H1 (cell line): ENCODE data around the gene MPPED1. TPM values are rescaled to one million over a fixed set of nuclear protein-coding genes. Genes with fewer than 3 reads are reported as not detected.

Experiments
- CTCF ChIA-PET: fragments of 300-600 bp; sonication (Branson Sonifier 250); formaldehyde crosslinking; loops from one replicate; lab custom pipeline; 2021; ENCODE audit not compliant: partially characterized antibody; lab: Charles Lee
- POLR2A ChIA-PET: fragments of 300-600 bp; sonication (Branson Sonifier 250); formaldehyde crosslinking; loops from one replicate; lab custom pipeline; 2021; ENCODE audit warnings: inconsistent platforms; ENCODE audit not compliant: partially characterized antibody; lab: Charles Lee
- DNase-seq, 2 experiments: peaks; one replicate each; pipeline versions ENCODE4 v3.0.0 to v3.0.0-alpha.2; 2010 to 2022; ENCODE audit warnings: low spot score in 2 of 2, low read depth in 1 of 2, mixed read lengths in 1 of 2
- FAIRE-seq: peaks from 2 replicates; lab custom pipeline; 2011; peaks lifted over from hg19 to GRCh38; lab: Jason Lieb, UNC
- H2AFZ ChIP-seq: 2 replicates; pipeline ENCODE4 v1.8.1; 2012; ENCODE audit warnings: low read length, inconsistent platforms
- H2AK5ac ChIP-seq: 2 replicates; pipeline ENCODE4 v1.6.1; 2013; ENCODE audit warnings: low read depth, low read length
- H2BK120ac ChIP-seq: replicated peaks from 2 replicates; pipeline ENCODE3; 2013; ENCODE audit warnings: low read depth, low read length, inconsistent platforms
- H2BK12ac ChIP-seq: 2 replicates; pipeline ENCODE4 v1.6.1; 2013; ENCODE audit warnings: low read depth, low read length
- H2BK15ac ChIP-seq: 2 replicates; pipeline ENCODE4 v1.6.1; 2013; ENCODE audit warnings: low read length
- H2BK20ac ChIP-seq: 2 replicates; pipeline ENCODE4 v1.6.1; 2013; ENCODE audit warnings: low read length
- H2BK5ac ChIP-seq: 2 replicates; pipeline ENCODE4 v1.6.1; 2013; ENCODE audit warnings: low read depth, low read length
- H3K14ac ChIP-seq: 2 replicates; pipeline ENCODE4 v1.6.1; 2013; ENCODE audit warnings: inconsistent platforms; ENCODE audit not compliant: insufficient read length
- H3K18ac ChIP-seq: 2 replicates; pipeline ENCODE4 v1.6.1; 2013; ENCODE audit warnings: low read length; ENCODE audit errors: extremely low read depth
- H3K23ac ChIP-seq: 2 replicates; pipeline ENCODE4 v1.6.1; 2013; ENCODE audit warnings: inconsistent platforms; ENCODE audit not compliant: insufficient read length
- H3K23me2 ChIP-seq: 2 replicates; pipeline ENCODE4 v1.6.1; 2013; ENCODE audit warnings: low read depth, low read length
- H3K27ac ChIP-seq: 2 replicates; pipeline ENCODE4 v1.6.1; 2011; ENCODE audit warnings: low read depth, low read length, inconsistent platforms
- H3K27me3 ChIP-seq, 4 experiments: replicated peaks in 1 of 4; 1 replicate in 1 of 4; 2 replicates in 3 of 4; pipeline versions ENCODE4 v1.6.1 to v1.8.1; 2011 to 2013; ENCODE audit warnings: low read length in 3 of 4, mild to moderate bottlenecking in 3 of 4, inconsistent platforms in 2 of 4, mixed read lengths in 2 of 4, moderate library complexity in 1 of 4; ENCODE audit not compliant: control insufficient read depth in 3 of 4, insufficient read depth in 3 of 4; ENCODE audit errors: extremely low read depth in 1 of 4
- H3K36me3 ChIP-seq, 4 experiments: 2 replicates each; pipeline versions ENCODE4 v1.6.1 to v1.8.1; 2011 to 2013; ENCODE audit warnings: mild to moderate bottlenecking in 4 of 4, low read length in 3 of 4, moderate library complexity in 2 of 4, control low read depth in 1 of 4, inconsistent platforms in 1 of 4; ENCODE audit not compliant: insufficient read depth in 4 of 4, control insufficient read depth in 2 of 4
- H3K4ac ChIP-seq: replicated peaks from 2 replicates; pipeline ENCODE3; 2013; ENCODE audit warnings: low read length, low read depth, mixed read lengths, inconsistent platforms; ENCODE audit not compliant: insufficient read length
- H3K4me1 ChIP-seq, 4 experiments: replicated peaks in 1 of 4; 1 replicate in 1 of 4; 2 replicates in 3 of 4; pipeline versions ENCODE4 v1.6.1 to v1.8.1; 2011 to 2013; ENCODE audit warnings: low read length in 3 of 4, inconsistent platforms in 2 of 4, mixed read lengths in 1 of 4; ENCODE audit not compliant: insufficient read depth in 4 of 4, control insufficient read depth in 3 of 4
- H3K4me2 ChIP-seq, 2 experiments: 2 replicates each; pipeline versions ENCODE4 v1.6.1 to v1.8.1; 2011 to 2013; ENCODE audit warnings: low read depth in 2 of 2, low read length in 2 of 2, control low read depth in 1 of 2, inconsistent platforms in 1 of 2, mild to moderate bottlenecking in 1 of 2; ENCODE audit not compliant: insufficient read depth in 1 of 2
- H3K4me3 ChIP-seq, 4 experiments: fragments of 200-600, 300-600 bp in 1 of 4; sonication (generic), shearing (Covaris generic), sonication (Bioruptor Twin) in 1 of 4; 2 replicates each; pipeline versions ENCODE4 v1.5.1 to v1.8.1; 2011 to 2016; ENCODE audit warnings: low read length in 4 of 4, low read depth in 3 of 4, control low read depth in 2 of 4, inconsistent platforms in 2 of 4, mild to moderate bottlenecking in 2 of 4, mixed read lengths in 1 of 4, moderate library complexity in 1 of 4; ENCODE audit not compliant: insufficient read depth in 2 of 4; ENCODE audit errors: extremely low read depth in 1 of 4
- H3K56ac ChIP-seq: replicated peaks from 2 replicates; pipeline ENCODE3; 2013; ENCODE audit warnings: low read depth, mild to moderate bottlenecking, mixed read lengths, low read length, inconsistent platforms; ENCODE audit not compliant: insufficient read length
- H3K79me1 ChIP-seq: 2 replicates; pipeline ENCODE4 v1.6.1; 2013; ENCODE audit warnings: low read depth, low read length, control low read depth
- H3K79me2 ChIP-seq, 2 experiments: 2 replicates each; pipeline versions ENCODE4 v1.6.1 to v1.8.1; 2012 to 2013; ENCODE audit warnings: low read length in 2 of 2, mild to moderate bottlenecking in 2 of 2, inconsistent platforms in 1 of 2; ENCODE audit not compliant: insufficient read depth in 2 of 2, control insufficient read depth in 1 of 2
- H3K9ac ChIP-seq, 4 experiments: replicated peaks in 1 of 4; 1 replicate in 1 of 4; 2 replicates in 3 of 4; pipeline versions ENCODE4 v1.6.1 to v1.8.1; 2011 to 2013; ENCODE audit warnings: low read depth in 3 of 4, low read length in 3 of 4, control low read depth in 2 of 4, mild to moderate bottlenecking in 2 of 4, moderate library complexity in 2 of 4, inconsistent platforms in 1 of 4; ENCODE audit errors: extremely low read depth in 1 of 4
- H3K9me3 ChIP-seq, 2 experiments: 2 replicates each; pipeline versions ENCODE4 v1.6.1 to v1.8.1; 2012 to 2013; ENCODE audit warnings: mild to moderate bottlenecking in 2 of 2, moderate library complexity in 2 of 2, control low read depth in 1 of 2, inconsistent platforms in 1 of 2, low read depth in 1 of 2, low read length in 1 of 2, mixed read lengths in 1 of 2; ENCODE audit not compliant: insufficient read depth in 2 of 2
- H4K20me1 ChIP-seq, 2 experiments: replicated peaks in 1 of 2; 2 replicates each; pipeline versions ENCODE3 to v1.8.1; 2011 to 2013; ENCODE audit warnings: inconsistent platforms in 2 of 2, low read length in 2 of 2, mild to moderate bottlenecking in 1 of 2; ENCODE audit not compliant: insufficient read depth in 2 of 2, control insufficient read depth in 1 of 2
- H4K5ac ChIP-seq: 2 replicates; pipeline ENCODE4 v1.6.1; 2013; ENCODE audit warnings: low read length, low read depth, mixed read lengths, inconsistent platforms; ENCODE audit not compliant: insufficient read length
- H4K8ac ChIP-seq: 2 replicates; pipeline ENCODE4 v1.8.0; 2013; ENCODE audit warnings: mild to moderate bottlenecking, moderate library complexity, low read length, inconsistent platforms; ENCODE audit not compliant: insufficient read depth; ENCODE audit errors: extremely low read depth
- H4K91ac ChIP-seq: replicated peaks from 2 replicates; pipeline ENCODE3; 2013; ENCODE audit warnings: low read length, mixed read lengths, inconsistent platforms; ENCODE audit not compliant: insufficient read length
- CHD2 ChIP-seq: IDR thresholded peaks from 2 replicates; pipeline ENCODE4 v1.6.1; 2012; ENCODE audit warnings: low read length, improper control_type of control experiment
- CTBP2 ChIP-seq: IDR thresholded peaks from 2 replicates; pipeline ENCODE4 v1.7.0; 2011; ENCODE audit warnings: borderline replicate concordance, mild to moderate bottlenecking, moderate library complexity, mixed read lengths, low read length; ENCODE audit not compliant: insufficient read depth, insufficient read length
- EP300 ChIP-seq, 2 experiments: IDR thresholded peaks; 1 replicate in 1 of 2; 2 replicates in 1 of 2; pipeline ENCODE4 v1.6.1; 2011 to 2012; ENCODE audit warnings: low read depth in 2 of 2, low read length in 2 of 2, mild to moderate bottlenecking in 2 of 2, borderline replicate concordance in 1 of 2, inconsistent platforms in 1 of 2, moderate library complexity in 1 of 2
- EZH2 ChIP-seq: fragments of 200-600 bp; sonication (generic); IDR thresholded peaks from 2 replicates; pipeline ENCODE4 v1.7.1; 2012; ENCODE audit warnings: low read depth, mild to moderate bottlenecking, moderate library complexity, low read length, inconsistent platforms; ENCODE audit not compliant: severe bottlenecking
- GABPA ChIP-seq: IDR thresholded peaks from 2 replicates; pipeline ENCODE4 v1.6.1; 2011; ENCODE audit warnings: mild to moderate bottlenecking, low read length, moderate library complexity, borderline replicate concordance; ENCODE audit not compliant: insufficient read depth
- KDM5A ChIP-seq: fragments of 200-600 bp; IDR thresholded peaks from 2 replicates; pipeline ENCODE4 v1.7.1; 2012; ENCODE audit warnings: mild to moderate bottlenecking, low read length, inconsistent platforms, mixed read lengths
- NRF1 ChIP-seq: IDR thresholded peaks from 2 replicates; pipeline ENCODE4 v1.6.1; 2011; ENCODE audit warnings: mild to moderate bottlenecking, low read depth, low read length, improper control_type of control experiment
- POLR2AphosphoS5 ChIP-seq: IDR thresholded peaks from 2 replicates; pipeline ENCODE4 v1.6.1; 2011; ENCODE audit warnings: low read depth, low read length
- RBBP5 ChIP-seq: IDR thresholded peaks from 2 replicates; pipeline ENCODE4 v1.7.1; 2012; ENCODE audit warnings: low read depth, mild to moderate bottlenecking, inconsistent platforms, low read length, moderate library complexity, borderline replicate concordance
- SIN3A ChIP-seq, 2 experiments: IDR thresholded peaks in 1 of 2; conservative IDR thresholded peaks in 1 of 2; 2 replicates each; pipeline ENCODE4 v1.6.1; 2011 to 2012; ENCODE audit warnings: low read length in 2 of 2, improper control_type of control experiment in 1 of 2, low read depth in 1 of 2, mild to moderate bottlenecking in 1 of 2
- SUZ12 ChIP-seq: fragments of 200-600 bp; sonication (generic); IDR thresholded peaks from 2 replicates; pipeline ENCODE4 v1.6.1; 2012; ENCODE audit warnings: mild to moderate bottlenecking, inconsistent platforms, low read length, moderate library complexity, mixed read lengths
- WGBS, 2 experiments: shearing (Covaris generic) in 1 of 2; methylation state at CpG; one replicate each; pipeline versions ENCODE4 v1.1.6 to v1.1.7; 2013 to 2015; ENCODE audit warnings: low lambda C conversion rate in 2 of 2, mixed read lengths in 2 of 2, inconsistent platforms in 1 of 2, low coverage in 1 of 2, missing lambda C conversion rate in 1 of 2; ENCODE audit not compliant: insufficient replicate concordance in 2 of 2, insufficient coverage in 1 of 2, insufficient read length in 1 of 2; ENCODE audit errors: extremely low coverage in 1 of 2, missing lambda C conversion rate in 1 of 2; 5-methylcytosine and 5-hydroxymethylcytosine counted together
- polyA plus RNA-seq, 7 experiments: library from polyadenylated mRNA; depleted of rRNA in 3 of 7; stranded (reverse) in 5 of 7; unstranded in 2 of 7; fragments of >200 nt in 5 of 7; fragments of 200-250 nt in 2 of 7; gene quantifications; 1 replicate in 5 of 7; 2 replicates in 1 of 7; 4 replicates in 1 of 7; pipeline versions ENCODE4 v1.2.1 to v1.2.3, GENCODE V29; 2011 to 2013; ENCODE audit warnings: missing spikeins in 2 of 7, mixed read lengths in 2 of 7
- total RNA-seq: library from RNA; stranded (reverse); fragmentation: NEBNext Ultra II Directional; extraction: Animal tissue kit (Norgen Biotek cat#: 25700); gene quantifications from 2 replicates; pipeline ENCODE4 v1.2.1, GENCODE V29; 2021
- TF ChIP-seq, protein P1 (sequence below): IDR thresholded peaks from 2 replicates; pipeline ENCODE4 v1.6.1; 2011; ENCODE audit warnings: low read depth, mild to moderate bottlenecking, low read length; ENCODE audit not compliant: insufficient read depth

The MPPED1 gene
- total and polyA plus RNA-seq, 2 of the 8 experiments (the other 6 are each of a cell fraction or from before 2014, with no cell fraction given) = 0.29 to 0.37 TPM

DNA sequence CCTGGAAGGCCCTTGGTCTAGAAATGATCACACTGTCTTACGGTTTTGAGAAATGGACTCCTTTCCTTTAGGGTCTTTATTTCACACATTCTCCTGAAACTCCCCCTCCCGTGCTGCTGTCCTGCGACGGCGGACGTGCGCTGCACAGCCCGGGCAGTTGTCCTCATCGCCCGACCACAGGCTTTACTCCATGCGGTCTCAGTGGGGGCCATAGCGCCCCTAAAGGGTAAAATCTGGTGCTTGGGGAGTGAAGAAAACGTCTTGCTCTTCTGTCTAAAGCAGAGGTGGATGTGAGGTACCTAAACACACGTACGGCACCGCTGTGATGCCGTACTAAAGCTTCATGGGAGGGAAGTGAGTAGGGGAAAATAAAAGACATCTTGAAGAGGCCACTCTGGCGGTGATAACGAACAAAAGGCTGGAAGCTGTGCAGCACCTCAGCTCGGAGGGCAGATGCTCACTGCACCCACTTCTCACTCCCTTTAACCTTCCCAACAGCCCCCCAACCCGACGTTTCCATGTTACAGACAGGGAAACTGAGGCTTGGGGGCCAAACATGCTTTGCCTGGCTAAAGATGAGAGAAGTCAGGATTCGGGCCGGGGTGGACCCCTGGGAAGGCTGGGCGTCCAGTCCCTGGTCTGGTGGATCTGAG, 22.6 kb downstream of the MPPED1 start:
- Histone ChIP-seq H3K4ac (no peak overlapping the region), H3K4me2 (no peak overlapping the region), H4K91ac (no peak overlapping the region), H2BK12ac (no peak overlapping the region), H2AK5ac (no peak overlapping the region), H3K27ac (no peak overlapping the region), H2BK20ac (no peak overlapping the region), H3K4me3 (no peak overlapping the region), H4K8ac (no peak overlapping the region), H3K9ac (no peak overlapping the region), H3K14ac (no peak overlapping the region), H2BK5ac (no peak overlapping the region), H3K36me3 (no peaks in the 10 kb centered on the region), H4K20me1 (no peaks in the 10 kb centered on the region), H3K4me1 (no peaks in the 10 kb centered on the region), H3K9me3 (no peaks in the 10 kb centered on the region), H4K5ac (no peak overlapping the region), H3K79me1 (no peaks in the 10 kb centered on the region), H3K56ac (no peak overlapping the region), H3K18ac (no peak overlapping the region), H2AFZ (no peak overlapping the region), H2BK120ac (no peak overlapping the region), H2BK15ac (no peak overlapping the region), H3K27me3 (peaks cover 0 to 1% (median 0%) of the 10 kb centered on the region in 4 experiments; a peak in 1 of 7 replicates), H3K23ac (no peak overlapping the region), H3K23me2 (no peaks in the 10 kb centered on the region), H3K79me2 (no peaks in the 10 kb centered on the region)
- FAIRE-seq = no peak
- CTCF ChIA-PET = interaction anchor here (0.6 to 1.8 kb wide), 7 partner anchors 9 to 429 kb away, joined by 3 to 10 read pairs (median 4); no protein-coding TSS in a partner anchor
- DNase-seq = no peak
- POLR2A ChIA-PET = no interaction called here
- 93% methylated on average over 25 of the region's 25 CpGs; no CpG with 5 or more reads in 1 of the 2 experiments for WGBS, 2 experiments
- TF ChIP-seq CTBP2 (no peak), RBBP5 (no peak), CHD2 (no peak), SIN3A (conservative IDR thresholded peaks at IDR 0.05 in 1 of 2, IDR thresholded peaks at IDR 0.05 in 1 of 2; ENCODE audit: low read depth in 1 of 2, low read length in 2 of 2) (no peak), SUZ12 (no peak), KDM5A (no peak), EZH2 (no peak), GABPA (no peak), EP300 (IDR thresholded peaks at IDR 0.05; ENCODE audit: borderline replicate concordance in 1 of 2, low read depth in 2 of 2, low read length in 2 of 2) (no peak), NRF1 (no peak), POLR2AphosphoS5 (no peak)
- TF ChIP-seq, protein P1, sequence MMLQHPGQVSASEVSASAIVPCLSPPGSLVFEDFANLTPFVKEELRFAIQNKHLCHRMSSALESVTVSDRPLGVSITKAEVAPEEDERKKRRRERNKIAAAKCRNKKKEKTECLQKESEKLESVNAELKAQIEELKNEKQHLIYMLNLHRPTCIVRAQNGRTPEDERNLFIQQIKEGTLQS = no peak
